ENCODE measurements around the gene KCNMA1.

GRCh38 chr10:77682393-77683087 lies 44.9 kb upstream of the KCNMA1 start:
- TF ChIP-seq MEF2B (IDR thresholded peaks at IDR 0.05; ENCODE audit: partially characterized antibody, poor library complexity, severe bottlenecking) (no peak), ZBTB33 (IDR thresholded peaks at IDR 0.05) (no peak), ZNF274 (IDR thresholded peaks at IDR 0.05; ENCODE audit: insufficient read depth, insufficient read length) (no peak), CTCF (IDR thresholded peaks at IDR 0.05 in 2 of 3, conservative IDR thresholded peaks at IDR 0.05 in 1 of 3; ENCODE audit: control insufficient read depth in 2 of 3, extremely low read depth in 1 of 3, insufficient read depth in 1 of 3, low read depth in 3 of 3, low read length in 3 of 3) (no peak), FOXK2 (IDR thresholded peaks at IDR 0.05) (no peak), SIN3A (IDR thresholded peaks at IDR 0.05; ENCODE audit: low read depth, low read length) (no peak), YBX1 (IDR thresholded peaks at IDR 0.05) (no peak)
